Measurements from ENCODE around the gene CHD3.

DNA sequence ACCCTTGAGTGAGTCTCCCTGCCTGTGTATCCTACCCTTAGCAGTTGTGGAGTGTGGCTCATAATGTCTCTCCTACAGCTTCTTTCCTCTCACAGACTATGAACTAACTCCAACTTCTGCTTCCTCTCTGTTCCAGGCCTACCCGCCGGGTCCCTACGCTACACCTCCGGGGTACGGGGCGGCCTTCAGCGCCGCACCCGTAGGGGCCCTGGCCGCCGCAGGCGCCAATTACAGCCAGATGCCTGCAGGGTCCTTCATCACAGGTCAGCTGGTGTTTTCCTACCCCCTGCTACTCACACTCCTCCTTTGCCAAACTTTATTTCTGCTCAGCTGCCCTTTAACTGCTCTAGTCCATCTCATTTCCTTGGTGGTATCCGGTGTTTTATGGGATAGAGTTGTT is 22.1 kb downstream of the CHD3 start:
- TF ChIP-seq, protein P1, sequence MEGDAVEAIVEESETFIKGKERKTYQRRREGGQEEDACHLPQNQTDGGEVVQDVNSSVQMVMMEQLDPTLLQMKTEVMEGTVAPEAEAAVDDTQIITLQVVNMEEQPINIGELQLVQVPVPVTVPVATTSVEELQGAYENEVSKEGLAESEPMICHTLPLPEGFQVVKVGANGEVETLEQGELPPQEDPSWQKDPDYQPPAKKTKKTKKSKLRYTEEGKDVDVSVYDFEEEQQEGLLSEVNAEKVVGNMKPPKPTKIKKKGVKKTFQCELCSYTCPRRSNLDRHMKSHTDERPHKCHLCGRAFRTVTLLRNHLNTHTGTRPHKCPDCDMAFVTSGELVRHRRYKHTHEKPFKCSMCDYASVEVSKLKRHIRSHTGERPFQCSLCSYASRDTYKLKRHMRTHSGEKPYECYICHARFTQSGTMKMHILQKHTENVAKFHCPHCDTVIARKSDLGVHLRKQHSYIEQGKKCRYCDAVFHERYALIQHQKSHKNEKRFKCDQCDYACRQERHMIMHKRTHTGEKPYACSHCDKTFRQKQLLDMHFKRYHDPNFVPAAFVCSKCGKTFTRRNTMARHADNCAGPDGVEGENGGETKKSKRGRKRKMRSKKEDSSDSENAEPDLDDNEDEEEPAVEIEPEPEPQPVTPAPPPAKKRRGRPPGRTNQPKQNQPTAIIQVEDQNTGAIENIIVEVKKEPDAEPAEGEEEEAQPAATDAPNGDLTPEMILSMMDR (conservative IDR thresholded peaks at IDR 0.05 in 1 of 2, IDR thresholded peaks at IDR 0.05 in 1 of 2; ENCODE audit: extremely low read depth in 1 of 2, insufficient read depth in 1 of 2, low read depth in 1 of 2, low read length in 2 of 2) = no peak
- no peak for TF ChIP-seq EZH2 (IDR thresholded peaks at IDR 0.05; ENCODE audit: borderline replicate concordance, low read length)
